Spleen (tissue), 11 donors: Measurements from ENCODE around the gene CYP2B6. TPM values are rescaled to one million over a fixed set of nuclear protein-coding genes. Genes with fewer than 3 reads are reported as not detected.
"Not testable (repeated sequence)": the region's sequence is repeated elsewhere in the genome, so short reads cannot be mapped to it uniquely, and the experiment has no call there.

Experiments used
- DNase-seq: peaks from one replicate; pipeline ENCODE4 v3.0.0-alpha.2; 2020
- H3K27ac ChIP-seq, 8 donors: fragments of 200-600 bp; sonication (generic) in 7 of 8; 1 replicate in 4 of 8; 2 replicates in 4 of 8; pipeline versions ENCODE4 v1.5.0 to v1.8.0; 2016 to 2021; ENCODE audit warnings: inconsistent platforms in 4 of 8, mild to moderate bottlenecking in 4 of 8, moderate library complexity in 1 of 8
- H3K27me3 ChIP-seq, 7 donors: fragments of 200-600 bp; sonication (generic) in 6 of 7; replicated peaks in 1 of 7; 1 replicate in 4 of 7; 2 replicates in 3 of 7; pipeline versions ENCODE4 v1.5.0 to v1.8.0; 2016 to 2021; ENCODE audit warnings: inconsistent platforms in 3 of 7, mild to moderate bottlenecking in 1 of 7
- H3K36me3 ChIP-seq, 6 donors: fragments of 200-600 bp; sonication (generic) in 5 of 6; 1 replicate in 4 of 6; 2 replicates in 2 of 6; pipeline versions ENCODE4 v1.5.0 to v1.8.0; 2016 to 2021; ENCODE audit warnings: inconsistent platforms in 2 of 6
- H3K4me1 ChIP-seq, 6 donors: fragments of 200-600 bp; sonication (generic) in 5 of 6; 1 replicate in 3 of 6; 2 replicates in 3 of 6; pipeline versions ENCODE4 v1.5.0 to v1.8.0; 2016 to 2021; ENCODE audit warnings: inconsistent platforms in 3 of 6
- H3K4me3 ChIP-seq, 8 donors: fragments of 200-600 bp; sonication (generic) in 7 of 8; 1 replicate in 4 of 8; 2 replicates in 4 of 8; pipeline versions ENCODE4 v1.5.0 to v1.8.0; 2016 to 2021; ENCODE audit warnings: inconsistent platforms in 4 of 8, mild to moderate bottlenecking in 4 of 8, moderate library complexity in 2 of 8
- H3K9me3 ChIP-seq, 8 donors: fragments of 200-600 bp; sonication (generic) in 7 of 8; 1 replicate in 4 of 8; 2 replicates in 4 of 8; pipeline versions ENCODE4 v1.5.0 to v1.8.0; 2016 to 2021; ENCODE audit warnings: inconsistent platforms in 4 of 8
- CTCF ChIP-seq, 11 experiments: fragments of 200-600 bp in 7 of 11; fragments of 450-650 bp in 4 of 11; sonication (generic) in 4 of 11; IDR thresholded peaks in 8 of 11; conservative IDR thresholded peaks in 3 of 11; 1 replicate in 7 of 11; 2 replicates in 4 of 11; pipeline versions ENCODE4 v1.4.0 to v1.8.0; 2016 to 2021; ENCODE audit warnings: antibody characterized with exemption in 11 of 11, inconsistent platforms in 4 of 11, mild to moderate bottlenecking in 1 of 11
- POLR2A ChIP-seq, 3 donors: fragments of 450-650 bp; IDR thresholded peaks; one replicate each; pipeline ENCODE4 v1.5.1; 2017; ENCODE audit warnings: antibody characterized with exemption in 3 of 3, mild to moderate bottlenecking in 1 of 3
- POLR2AphosphoS5 ChIP-seq, 3 donors: sonication (generic); formaldehyde crosslinking; IDR thresholded peaks; one replicate each; pipeline ENCODE4 v1.5.1; 2017; ENCODE audit warnings: antibody characterized with exemption in 3 of 3
- WGBS, 5 donors: extraction: QIAGEN DNeasy Blood & Tissue Kit in 3 of 5; methylation state at CpG; one replicate each; pipeline versions ENCODE4 v1.1.5 to v1.1.7; 2013 to 2018; 5-methylcytosine and 5-hydroxymethylcytosine counted together
- intact Hi-C: fragments of 100-400 bp; cut with DNase I; formaldehyde crosslinking; loops from one replicate; pipeline ENCODE4 v1.15.0; 2023; ENCODE audit warnings: low total_unique reads
- polyA plus RNA-seq, 3 donors: library from polyadenylated mRNA; stranded (reverse); fragments of 200-250 nt; gene quantifications; one replicate each; pipeline ENCODE4 v1.2.1, GENCODE V29; 2013
- total RNA-seq, 7 donors: library from RNA; depleted of rRNA in 3 of 7; stranded (reverse); fragments of >200 nt in 3 of 7; fragmentation: NEBNext Ultra II Directional in 4 of 7; extraction: Animal tissue kit (Norgen Biotek cat#: 25700) in 4 of 7; gene quantifications; one replicate each; pipeline versions ENCODE4 v1.1.0 to v1.2.1, GENCODE V29; 2016 to 2021
- donor health status: healthy with polysubstance abuse.
- donor health status: DM: no; HTN: no; CAD: no; lungs with moderate emphysema.
- donor health status: DM: no; HTN: no; CAD: no.
- donor health status: Bipolar disorder and iron deficiency.
- donor health status: healthy.
- donor health status: DM: no; HTN: no; CAD: no.
- donor health status: DM: yes; HTN: yes; CAD: no.

The CYP2B6 gene
- total and polyA plus RNA-seq, 10 donors, result not detected

- Histone ChIP-seq H3K4me3 (no peak overlapping the region), H3K27ac (no peak overlapping the region), H3K36me3 (no peaks in the 10 kb centered on the region), H3K27me3 (peaks cover 0 to 53% (median 8%) of the 10 kb centered on the region in 7 donors), H3K4me1 (no peaks in the 10 kb centered on the region), H3K9me3 (no peaks in the 10 kb centered on the region)
- 72 to 90% (median 79%) methylated on average over 6 of the region's 6 CpGs for WGBS, 5 donors
- intact Hi-C loops, result no loop called here
- no peak for DNase-seq
- TF ChIP-seq POLR2A (IDR thresholded peaks at IDR 0.05), result no peak
- TF ChIP-seq CTCF (IDR thresholded peaks at IDR 0.05 in 8 of 11, conservative IDR thresholded peaks at IDR 0.05 in 3 of 11), result no peak
- no peak for TF ChIP-seq POLR2AphosphoS5 (IDR thresholded peaks at IDR 0.05)
These were observed 36.3 kb downstream of the CYP2B6 start for GRCh38 chr19:41027273-41027967.

- Histone ChIP-seq H3K4me1 (no peaks in the 10 kb centered on the region), H3K9me3 (peaks cover 0 to 6% (median 0%) of the 10 kb centered on the region in 8 donors), H3K4me3 (no peak overlapping the region), H3K36me3 (no peaks in the 10 kb centered on the region), H3K27me3 (peaks cover 0 to 60% (median 8%) of the 10 kb centered on the region in 7 donors), H3K27ac (no peak overlapping the region)
- DNase-seq, result no peak
- WGBS, 5 donors, result 78 to 90% (median 86%) methylated on average over 4 of the region's 4 CpGs
- intact Hi-C loops, result no loop called here
- TF ChIP-seq POLR2AphosphoS5 (IDR thresholded peaks at IDR 0.05) (no peak), POLR2A (IDR thresholded peaks at IDR 0.05) (no peak), CTCF (IDR thresholded peaks at IDR 0.05 in 8 of 11, conservative IDR thresholded peaks at IDR 0.05 in 3 of 11) (no peak)
These were observed 38.7 kb downstream of the CYP2B6 start for GRCh38 chr19:41029524-41030432.

GRCh38 chr19:41030651-41031050, 39.6 kb downstream of the CYP2B6 start:
- H3K36me3 ChIP-seq, result no peaks in the 10 kb centered on the region
- H3K4me3 ChIP-seq, result no peak overlapping the region
- H3K4me1 ChIP-seq, result no peaks in the 10 kb centered on the region
- no peak for TF ChIP-seq POLR2A (IDR thresholded peaks at IDR 0.05)
- no peak for TF ChIP-seq CTCF (IDR thresholded peaks at IDR 0.05 in 8 of 11, conservative IDR thresholded peaks at IDR 0.05 in 3 of 11)
- no peak for TF ChIP-seq POLR2AphosphoS5 (IDR thresholded peaks at IDR 0.05)
- no peak for DNase-seq
- WGBS, 5 donors, result 51 to 64% (median 55%) methylated on average over 6 of the region's 6 CpGs
- no peak overlapping the region for H3K27ac ChIP-seq
- intact Hi-C loops, result no loop called here
- peaks cover 0 to 6% (median 0%) of the 10 kb centered on the region in 8 donors for H3K9me3 ChIP-seq
- peaks cover 0 to 54% (median 7%) of the 10 kb centered on the region in 7 donors for H3K27me3 ChIP-seq

- intact Hi-C loops, result no loop called here
- Histone ChIP-seq H3K4me3 (no peak overlapping the region), H3K27ac (no peak overlapping the region), H3K27me3 (peaks cover 0 to 42% (median 0%) of the 10 kb centered on the region in 7 donors), H3K9me3 (peaks cover 0 to 6% (median 0%) of the 10 kb centered on the region in 8 donors), H3K36me3 (no peaks in the 10 kb centered on the region), H3K4me1 (no peaks in the 10 kb centered on the region)
- DNase-seq, result no peak
- WGBS, 5 donors, result 1 to 89% (median 87%) methylated on average over 2 of the region's 2 CpGs
- no peak for TF ChIP-seq CTCF (IDR thresholded peaks at IDR 0.05 in 8 of 11, conservative IDR thresholded peaks at IDR 0.05 in 3 of 11)
- no peak for TF ChIP-seq POLR2A (IDR thresholded peaks at IDR 0.05)
- TF ChIP-seq POLR2AphosphoS5 (IDR thresholded peaks at IDR 0.05), result no peak
These were observed 40.8 kb downstream of the CYP2B6 start for GRCh38 chr19:41031916-41032315.

- H3K4me1 ChIP-seq, H3K9me3 ChIP-seq, H3K4me3 ChIP-seq, intact Hi-C loops, H3K27ac ChIP-seq, H3K36me3 ChIP-seq, DNase-seq: not testable (repeated sequence)
- H3K27me3 ChIP-seq, result peaks cover 0 to 28% (median 0%) of the 10 kb centered on the region in 7 donors
- WGBS, 5 donors, result 38 to 61% (median 54%) methylated on average over 2 to 7 of the region's 7 CpGs
These were observed 42.2 kb downstream of the CYP2B6 start for GRCh38 chr19:41033324-41033723.
